IMR-90 (cell line): ENCODE results near the gene ATP6V1G1. TPM values are rescaled to one million over a fixed set of nuclear protein-coding genes. Genes with fewer than 3 reads are reported as not detected.

Experiments
- ATAC-seq: fragments of 200-7000 bp; cut with Tn5 transposase; 2 replicates; pipeline ENCODE4 v1.9.1; 2020; ENCODE audit warnings: low read depth, mild to moderate bottlenecking, moderate library complexity
- BruUV-seq: library from RNA; stranded (reverse); fragments of 400-500 nt; replicated peaks from 2 replicates; lab custom pipeline; 2021; lab: Mats Ljungman, UMichigan
- CTCF ChIA-PET: fragments of 300-600 bp; formaldehyde crosslinking; extraction: SDS; loops from one replicate; lab custom pipeline; 2021; ENCODE audit warnings: antibody characterized with exemption; lab: Yijun Ruan, JAX
- POLR2A ChIA-PET: fragments of 300-600 bp; sonication (Branson Sonifier 250); formaldehyde crosslinking; loops from one replicate; lab custom pipeline; 2022; ENCODE audit warnings: antibody characterized with exemption; ENCODE audit not compliant: unreplicated experiment; lab: Charles Lee
- DNase-seq: peaks from one replicate; pipeline ENCODE4 v3.0.0; 2013
- H2AFZ ChIP-seq: replicated peaks from 2 replicates; pipeline ENCODE3; 2013; ENCODE audit warnings: low read length, mild to moderate bottlenecking; ENCODE audit not compliant: poor library complexity
- H2AK5ac ChIP-seq: 2 replicates; pipeline ENCODE4 v1.6.1; 2013; ENCODE audit warnings: low read depth, low read length, inconsistent platforms
- H2AK9ac ChIP-seq: replicated peaks from 2 replicates; pipeline ENCODE3; 2013; ENCODE audit warnings: mild to moderate bottlenecking, low read depth, low read length, moderate library complexity; ENCODE audit not compliant: poor library complexity
- H2BK120ac ChIP-seq: 2 replicates; pipeline ENCODE4 v1.6.1; 2013; ENCODE audit warnings: low read depth, low read length, inconsistent platforms
- H2BK15ac ChIP-seq: 3 replicates; pipeline ENCODE4 v1.6.1; 2013; ENCODE audit warnings: low read depth, low read length, inconsistent platforms
- H2BK20ac ChIP-seq: 2 replicates; pipeline ENCODE4 v1.6.1; 2013; ENCODE audit warnings: low read depth, mild to moderate bottlenecking, inconsistent platforms, low read length, moderate library complexity
- H2BK5ac ChIP-seq: 2 replicates; pipeline ENCODE4 v1.6.1; 2013; ENCODE audit warnings: mild to moderate bottlenecking, low read depth, low read length, inconsistent platforms; ENCODE audit not compliant: poor library complexity, severe bottlenecking
- H3K14ac ChIP-seq: replicated peaks from 2 replicates; pipeline ENCODE4 v1.6.1; 2013; ENCODE audit warnings: low read depth, low read length, inconsistent platforms
- H3K18ac ChIP-seq: 2 replicates; pipeline ENCODE4 v1.6.1; 2013; ENCODE audit warnings: low read depth, low read length, control low read depth
- H3K23ac ChIP-seq: 2 replicates; pipeline ENCODE4 v1.6.1; 2013; ENCODE audit warnings: low read depth, low read length, inconsistent platforms
- H3K27ac ChIP-seq: 2 replicates; pipeline ENCODE4 v1.5.1; 2013; ENCODE audit warnings: mild to moderate bottlenecking, control low read depth, low read length; ENCODE audit not compliant: insufficient read depth
- H3K27me3 ChIP-seq: 2 replicates; pipeline ENCODE4 v1.6.1; 2013; ENCODE audit warnings: low read length; ENCODE audit not compliant: control insufficient read depth, insufficient read depth
- H3K36me3 ChIP-seq: 2 replicates; pipeline ENCODE4 v1.6.1; 2013; ENCODE audit warnings: low read length, mixed read lengths; ENCODE audit not compliant: control insufficient read depth, insufficient read depth
- H3K4ac ChIP-seq: 2 replicates; pipeline ENCODE4 v1.6.1; 2013; ENCODE audit warnings: low read depth, low read length, inconsistent platforms
- H3K4me1 ChIP-seq: 2 replicates; pipeline ENCODE4 v1.6.1; 2013; ENCODE audit warnings: low read length, mixed read lengths; ENCODE audit not compliant: control insufficient read depth, insufficient read depth
- H3K4me2 ChIP-seq: 2 replicates; pipeline ENCODE4 v1.6.1; 2013; ENCODE audit warnings: low read depth, mild to moderate bottlenecking, control low read depth, low read length, moderate library complexity
- H3K4me3 ChIP-seq: 2 replicates; pipeline ENCODE4 v1.5.1; 2013; ENCODE audit warnings: low read depth, mild to moderate bottlenecking, control low read depth, low read length, moderate library complexity; ENCODE audit not compliant: insufficient read depth
- H3K56ac ChIP-seq: 2 replicates; pipeline ENCODE4 v1.6.1; 2013; ENCODE audit warnings: low read length, inconsistent platforms; ENCODE audit not compliant: insufficient read depth; ENCODE audit errors: extremely low read depth
- H3K79me1 ChIP-seq, 2 experiments: 2 replicates each; pipeline ENCODE4 v1.6.1; 2013; ENCODE audit warnings: low read length in 2 of 2, inconsistent platforms in 1 of 2, low read depth in 1 of 2
- H3K9ac ChIP-seq: 2 replicates; pipeline ENCODE4 v1.6.1; 2013; ENCODE audit warnings: low read depth, low read length, control low read depth
- H3K9me1 ChIP-seq: 2 replicates; pipeline ENCODE4 v1.6.1; 2013; ENCODE audit warnings: low read length, inconsistent platforms; ENCODE audit not compliant: insufficient read depth
- H3K9me3 ChIP-seq: 2 replicates; pipeline ENCODE4 v1.6.1; 2013; ENCODE audit warnings: low read length; ENCODE audit not compliant: control insufficient read depth, insufficient read depth
- H4K20me1 ChIP-seq: 2 replicates; pipeline ENCODE4 v1.6.1; 2013; ENCODE audit warnings: low read length, inconsistent platforms; ENCODE audit not compliant: insufficient read depth
- H4K5ac ChIP-seq: 2 replicates; pipeline ENCODE4 v1.6.1; 2013; ENCODE audit warnings: mild to moderate bottlenecking, low read depth, low read length, control low read depth
- H4K8ac ChIP-seq, 2 experiments: 2 replicates each; pipeline ENCODE4 v1.6.1; 2013; ENCODE audit warnings: low read depth in 2 of 2, low read length in 2 of 2, control low read depth in 1 of 2, inconsistent platforms in 1 of 2
- H4K91ac ChIP-seq: 2 replicates; pipeline ENCODE4 v1.6.1; 2013; ENCODE audit warnings: low read depth, low read length, inconsistent platforms; ENCODE audit not compliant: insufficient read depth
- CEBPB ChIP-seq: IDR thresholded peaks from 2 replicates; pipeline ENCODE4 v1.6.1; 2012; ENCODE audit warnings: low read depth, low read length, improper control_type of control experiment
- WGBS, 2 experiments: methylation state at CpG; one replicate each; pipeline versions ENCODE4 v1.1.5 to v1.1.7; 2013; ENCODE audit warnings: missing lambda C conversion rate in 2 of 2; ENCODE audit not compliant: insufficient read length in 1 of 2; ENCODE audit errors: extremely low coverage in 2 of 2; 5-methylcytosine and 5-hydroxymethylcytosine counted together
- dilution Hi-C: fragments of 300-500 bp; cut with HindIII; formaldehyde crosslinking; loops from one replicate; pipeline ENCODE4 v1.14.3; 2018; ENCODE audit warnings: low sequenced_read_pairs; ENCODE audit not compliant: unreplicated experiment
- in situ Hi-C: fragments of 300-500 bp; cut with MboI; formaldehyde crosslinking; loops from 3 replicates; pipeline ENCODE4 v1.14.3; 2019; ENCODE audit warnings: low sequenced_read_pairs, inconsistent platforms, mixed read lengths
- intact Hi-C: fragments of 100-400 bp; cut with micrococcal nuclease; formaldehyde crosslinking; loops from 2 replicates; pipeline ENCODE4 v1.10.0; 2022
- polyA plus RNA-seq, 3 experiments: library from polyadenylated mRNA; depleted of rRNA; stranded (reverse); fragments of >200 nt; gene quantifications; 2 replicates each; pipeline ENCODE4 v1.2.3, GENCODE V29; 2012; ENCODE audit warnings: low replicate concordance in 1 of 3
- total RNA-seq: library from RNA; depleted of rRNA; stranded (reverse); fragments of >200 nt; gene quantifications from 2 replicates; pipeline ENCODE4 v1.2.3, GENCODE V29; 2012

The ATP6V1G1 gene
- total and polyA plus RNA-seq, 2 of the 4 experiments (the other 2 are of a cell fraction), result 52.0 to 70.9 TPM

GRCh38 chr9:114561771-114562170, 25.8 kb upstream of the ATP6V1G1 start:
- no peak overlapping the region for H3K23ac ChIP-seq
- H3K36me3 ChIP-seq, result no peaks in the 10 kb centered on the region
- peaks cover 3% of the 10 kb centered on the region; the same call in 1 of the 2 replicates for H3K27me3 ChIP-seq
- ATAC-seq (no peak), DNase-seq (no peak)
- intact Hi-C loops, result no loop called here
- H3K9ac ChIP-seq, result no peak overlapping the region
- H2BK20ac ChIP-seq, result no peak overlapping the region
- no peaks in the 10 kb centered on the region for H4K20me1 ChIP-seq
- dilution Hi-C loops, result no loop called here
- H3K14ac ChIP-seq, result no peak overlapping the region
- no peak overlapping the region for H3K4ac ChIP-seq
- no peak overlapping the region for H4K5ac ChIP-seq
- H3K4me1 ChIP-seq, result 0 out of 2 replicates have a peak, but pooled peaks cover 2% of the 10 kb centered on the region
- no peak overlapping the region for H2AK5ac ChIP-seq
- ChIA-PET POLR2A (no interaction called here), CTCF (no interaction called here)
- no peak overlapping the region for H4K91ac ChIP-seq
- H2AK9ac ChIP-seq, result no peak overlapping the region
- H3K27ac ChIP-seq, result no peak overlapping the region
- no peak overlapping the region for H2BK120ac ChIP-seq
- H3K4me3 ChIP-seq, result no peak overlapping the region
- no peak for TF ChIP-seq CEBPB
- no peak overlapping the region for H3K4me2 ChIP-seq
- no peaks in the 10 kb centered on the region for H3K9me1 ChIP-seq
- no peak overlapping the region for H2BK5ac ChIP-seq
- H3K79me1 ChIP-seq, result no peaks in the 10 kb centered on the region
- H2BK15ac ChIP-seq, result no peak overlapping the region
- WGBS, 2 experiments, result 81% methylated on average over 5 of the region's 7 CpGs; no CpG with 5 or more reads in 1 of the 2 experiments
- H2AFZ ChIP-seq, result no peak overlapping the region
- no peak overlapping the region for H4K8ac ChIP-seq
- H3K18ac ChIP-seq, result no peak overlapping the region
- no peaks in the 10 kb centered on the region for H3K9me3 ChIP-seq
- in situ Hi-C loops, result no loop called here
- H3K56ac ChIP-seq, result no peak overlapping the region
- BruUV-seq, result no TSS peak
